Mesothelial cell of epicardium (in vitro differentiated cells): ENCODE results near the gene LIN28A. TPM values are rescaled to one million over a fixed set of nuclear protein-coding genes. Genes with fewer than 3 reads are reported as not detected.
"Not testable (repeated sequence)": the region's sequence is repeated elsewhere in the genome, so short reads cannot be mapped to it uniquely, and the experiment has no call there.

Experiments used
- DNase-seq, 2 experiments: peaks; one replicate each; pipeline ENCODE4 v3.0.0; 2021; ENCODE audit warnings: low spot score in 2 of 2; ENCODE audit not compliant: unreplicated experiment in 2 of 2
- H3K27ac Mint-ChIP-seq: 2 replicates; pipeline ENCODE4 v1.8.0; 2021; ENCODE audit warnings: mixed read lengths
- H3K27me3 Mint-ChIP-seq: 2 replicates; pipeline ENCODE4 v1.8.0; 2021; ENCODE audit warnings: low read depth, mixed read lengths
- H3K36me3 Mint-ChIP-seq: 2 replicates; pipeline ENCODE4 v1.8.0; 2021; ENCODE audit warnings: mixed read lengths
- H3K4me1 Mint-ChIP-seq: 2 replicates; pipeline ENCODE4 v1.8.0; 2021; ENCODE audit warnings: mixed read lengths
- H3K4me3 Mint-ChIP-seq: 2 replicates; pipeline ENCODE4 v1.8.0; 2021; ENCODE audit warnings: mild to moderate bottlenecking, moderate library complexity, mixed read lengths
- H3K9me3 Mint-ChIP-seq: 2 replicates; pipeline ENCODE4 v1.8.0; 2021; ENCODE audit warnings: mixed read lengths
- total RNA-seq: library from RNA; stranded (reverse); gene quantifications from 3 replicates; pipeline ENCODE4 v1.2.1, GENCODE V29; 2021
- TF ChIP-seq, protein P1 (sequence below): fragments of 200-600 bp; sonication (generic); IDR thresholded peaks from one replicate; pipeline ENCODE4 v1.5.0; 2021; ENCODE audit warnings: antibody characterized with exemption; ENCODE audit not compliant: unreplicated experiment

Gene LIN28A
- total RNA-seq, 1 donor from 2014 or later: 0.09 TPM

GRCh38 chr1:26373281-26373680, 37.3 kb upstream of the LIN28A start:
- Mint-ChIP-seq H3K9me3 (peaks cover 4% of the 10 kb centered on the region), H3K4me1 (no peaks in the 10 kb centered on the region), H3K36me3 (no peaks in the 10 kb centered on the region), H3K27me3 (peaks cover 10% of the 10 kb centered on the region), H3K27ac (no peak overlapping the region), H3K4me3 (no peak overlapping the region)
- DNase-seq: no peak
- TF ChIP-seq, protein P1, sequence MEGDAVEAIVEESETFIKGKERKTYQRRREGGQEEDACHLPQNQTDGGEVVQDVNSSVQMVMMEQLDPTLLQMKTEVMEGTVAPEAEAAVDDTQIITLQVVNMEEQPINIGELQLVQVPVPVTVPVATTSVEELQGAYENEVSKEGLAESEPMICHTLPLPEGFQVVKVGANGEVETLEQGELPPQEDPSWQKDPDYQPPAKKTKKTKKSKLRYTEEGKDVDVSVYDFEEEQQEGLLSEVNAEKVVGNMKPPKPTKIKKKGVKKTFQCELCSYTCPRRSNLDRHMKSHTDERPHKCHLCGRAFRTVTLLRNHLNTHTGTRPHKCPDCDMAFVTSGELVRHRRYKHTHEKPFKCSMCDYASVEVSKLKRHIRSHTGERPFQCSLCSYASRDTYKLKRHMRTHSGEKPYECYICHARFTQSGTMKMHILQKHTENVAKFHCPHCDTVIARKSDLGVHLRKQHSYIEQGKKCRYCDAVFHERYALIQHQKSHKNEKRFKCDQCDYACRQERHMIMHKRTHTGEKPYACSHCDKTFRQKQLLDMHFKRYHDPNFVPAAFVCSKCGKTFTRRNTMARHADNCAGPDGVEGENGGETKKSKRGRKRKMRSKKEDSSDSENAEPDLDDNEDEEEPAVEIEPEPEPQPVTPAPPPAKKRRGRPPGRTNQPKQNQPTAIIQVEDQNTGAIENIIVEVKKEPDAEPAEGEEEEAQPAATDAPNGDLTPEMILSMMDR: no peak

DNA sequence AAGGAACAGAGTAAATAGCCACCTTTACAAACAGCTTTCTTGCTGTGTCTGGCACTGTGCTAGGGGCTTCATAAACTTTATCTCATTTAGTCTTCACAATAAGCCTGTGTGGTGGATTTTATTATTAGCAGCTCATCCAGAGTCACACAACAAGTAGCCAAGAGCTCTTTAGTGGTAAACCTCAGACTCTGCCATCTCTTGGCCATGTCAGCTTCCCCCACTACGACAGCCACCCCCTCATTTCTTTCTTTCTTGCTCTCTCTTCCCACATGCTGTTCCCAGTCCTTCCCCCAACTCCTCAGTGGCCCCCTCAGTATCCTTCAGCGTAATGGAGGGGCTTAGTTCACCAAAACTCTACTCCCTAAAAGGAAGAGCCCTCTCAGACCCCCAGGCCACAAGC, 36.8 kb upstream of the LIN28A start:
- no peaks in the 10 kb centered on the region for H3K4me1 Mint-ChIP-seq
- H3K36me3 Mint-ChIP-seq: no peaks in the 10 kb centered on the region
- peaks cover 10% of the 10 kb centered on the region for H3K27me3 Mint-ChIP-seq
- H3K9me3 Mint-ChIP-seq: peaks cover 4% of the 10 kb centered on the region
- H3K27ac Mint-ChIP-seq: no peak overlapping the region
- TF ChIP-seq, protein P1: no peak
- no peak overlapping the region for H3K4me3 Mint-ChIP-seq
- no peak for DNase-seq

DNA sequence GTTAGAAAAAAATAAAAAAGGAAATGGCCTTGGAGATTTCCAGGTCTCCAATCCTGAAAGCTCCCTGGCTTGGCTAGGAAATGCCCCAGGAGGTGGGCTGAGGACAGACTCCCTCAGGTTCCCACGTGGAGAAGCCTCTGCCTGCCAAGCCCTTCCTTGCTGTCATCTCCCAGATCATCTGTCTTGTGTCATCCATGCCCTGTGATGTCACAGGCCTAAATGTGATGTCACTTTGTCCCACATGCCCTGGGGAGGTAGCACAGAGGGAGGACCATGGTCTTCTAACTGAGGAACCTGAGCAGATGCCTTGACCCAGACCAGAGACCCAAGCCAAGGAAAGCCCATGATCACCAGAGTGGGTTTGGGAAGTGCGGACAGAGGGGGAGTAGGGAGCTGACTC, 36.3 kb upstream of the LIN28A start:
- not testable (repeated sequence) for H3K9me3 Mint-ChIP-seq, H3K27me3 Mint-ChIP-seq, H3K36me3 Mint-ChIP-seq, H3K4me3 Mint-ChIP-seq, DNase-seq, H3K27ac Mint-ChIP-seq, H3K4me1 Mint-ChIP-seq

DNA sequence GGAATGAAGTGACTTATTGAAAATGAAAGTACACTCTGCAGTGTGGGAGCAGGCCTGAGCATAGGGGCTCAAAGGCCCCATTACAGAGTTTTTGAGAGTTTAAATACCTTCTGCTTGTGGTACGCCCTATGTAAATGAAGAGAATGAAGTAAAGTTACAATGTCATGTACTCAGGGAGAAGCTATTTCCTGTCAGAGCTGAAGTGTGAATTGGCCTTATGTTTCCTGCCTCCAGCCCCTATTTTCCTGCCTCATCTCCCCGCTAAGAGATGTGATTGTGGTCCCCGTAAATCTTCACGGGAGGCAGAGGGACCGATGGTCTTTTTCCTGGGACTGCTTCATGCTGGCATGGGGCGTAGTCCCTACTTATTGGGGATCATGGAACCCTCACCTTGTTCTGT, 35.5 kb upstream of the LIN28A start:
- DNase-seq: no peak
- TF ChIP-seq, protein P1: no peak
- Mint-ChIP-seq H3K9me3 (peaks cover 4% of the 10 kb centered on the region), H3K27ac (no peak overlapping the region), H3K27me3 (peaks cover 10% of the 10 kb centered on the region), H3K36me3 (no peaks in the 10 kb centered on the region), H3K4me3 (no peak overlapping the region), H3K4me1 (no peaks in the 10 kb centered on the region)

DNA sequence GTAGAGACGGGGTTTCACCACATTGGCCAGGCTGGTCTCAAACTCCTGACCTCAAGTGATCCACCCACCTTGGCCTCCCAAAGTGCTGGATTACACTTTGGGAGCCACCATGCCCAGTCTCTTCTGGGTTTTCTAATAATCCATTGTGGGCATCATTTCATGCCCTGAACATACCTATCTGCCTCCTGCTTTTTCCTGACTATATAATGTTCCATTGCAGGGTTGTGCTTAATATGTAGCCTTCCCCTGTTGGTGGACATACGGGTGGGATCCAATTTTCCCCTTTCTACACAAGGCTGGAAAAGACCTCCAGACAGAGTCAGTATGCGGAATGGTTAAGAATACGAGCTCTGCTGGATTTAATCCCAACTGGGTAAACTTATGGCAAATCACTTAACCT, 34.6 kb upstream of the LIN28A start:
- no peak for DNase-seq
- peaks cover under 1% of the 10 kb centered on the region for H3K9me3 Mint-ChIP-seq
- H3K27ac Mint-ChIP-seq: no peak overlapping the region
- H3K27me3 Mint-ChIP-seq: peaks cover 8% of the 10 kb centered on the region
- H3K4me1 Mint-ChIP-seq: no peaks in the 10 kb centered on the region
- TF ChIP-seq, protein P1: no peak
- no peaks in the 10 kb centered on the region for H3K36me3 Mint-ChIP-seq
- no peak overlapping the region for H3K4me3 Mint-ChIP-seq

GRCh38 chr1:26378088-26378878, 32.3 kb upstream of the LIN28A start:
- Mint-ChIP-seq H3K9me3 (no peaks in the 10 kb centered on the region), H3K4me3 (no peak overlapping the region), H3K36me3 (no peaks in the 10 kb centered on the region), H3K27me3 (peaks cover 8% of the 10 kb centered on the region), H3K27ac (no peak overlapping the region), H3K4me1 (no peaks in the 10 kb centered on the region)
- DNase-seq: no peak
- TF ChIP-seq, protein P1: no peak
